ENCODE results near the gene PMEPA1.

The PMEPA1 gene

DNA sequence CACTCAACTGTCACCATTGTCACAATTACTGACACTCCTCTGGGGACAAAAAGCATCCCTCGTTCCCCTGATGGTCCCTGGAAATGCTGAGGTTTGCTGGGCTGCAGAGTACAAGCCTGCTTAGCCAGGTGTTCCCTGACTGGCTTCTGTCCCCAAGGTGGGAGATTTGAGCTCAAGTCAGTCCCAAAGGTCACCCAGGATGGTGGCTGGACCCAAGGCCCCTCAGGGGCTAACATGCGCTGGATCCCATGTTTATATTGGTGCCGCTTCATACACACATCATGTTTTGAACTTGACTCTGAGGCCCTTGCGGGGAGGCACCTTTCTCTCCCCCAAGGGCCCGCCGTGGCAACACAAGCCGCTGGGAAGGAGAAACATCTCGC lies 44.2 kb downstream of the PMEPA1 start:
- H3K4me3 ChIP-seq (replicated peaks; ENCODE audit: low read depth, low read length), result no peak overlapping the region
- TF ChIP-seq, protein P1, sequence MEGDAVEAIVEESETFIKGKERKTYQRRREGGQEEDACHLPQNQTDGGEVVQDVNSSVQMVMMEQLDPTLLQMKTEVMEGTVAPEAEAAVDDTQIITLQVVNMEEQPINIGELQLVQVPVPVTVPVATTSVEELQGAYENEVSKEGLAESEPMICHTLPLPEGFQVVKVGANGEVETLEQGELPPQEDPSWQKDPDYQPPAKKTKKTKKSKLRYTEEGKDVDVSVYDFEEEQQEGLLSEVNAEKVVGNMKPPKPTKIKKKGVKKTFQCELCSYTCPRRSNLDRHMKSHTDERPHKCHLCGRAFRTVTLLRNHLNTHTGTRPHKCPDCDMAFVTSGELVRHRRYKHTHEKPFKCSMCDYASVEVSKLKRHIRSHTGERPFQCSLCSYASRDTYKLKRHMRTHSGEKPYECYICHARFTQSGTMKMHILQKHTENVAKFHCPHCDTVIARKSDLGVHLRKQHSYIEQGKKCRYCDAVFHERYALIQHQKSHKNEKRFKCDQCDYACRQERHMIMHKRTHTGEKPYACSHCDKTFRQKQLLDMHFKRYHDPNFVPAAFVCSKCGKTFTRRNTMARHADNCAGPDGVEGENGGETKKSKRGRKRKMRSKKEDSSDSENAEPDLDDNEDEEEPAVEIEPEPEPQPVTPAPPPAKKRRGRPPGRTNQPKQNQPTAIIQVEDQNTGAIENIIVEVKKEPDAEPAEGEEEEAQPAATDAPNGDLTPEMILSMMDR (IDR thresholded peaks at IDR 0.05; ENCODE audit: low read depth, low read length, missing control alignments), result no peak
- DNase-seq (ENCODE audit: extremely low read depth, low read depth), result no peak

DNA sequence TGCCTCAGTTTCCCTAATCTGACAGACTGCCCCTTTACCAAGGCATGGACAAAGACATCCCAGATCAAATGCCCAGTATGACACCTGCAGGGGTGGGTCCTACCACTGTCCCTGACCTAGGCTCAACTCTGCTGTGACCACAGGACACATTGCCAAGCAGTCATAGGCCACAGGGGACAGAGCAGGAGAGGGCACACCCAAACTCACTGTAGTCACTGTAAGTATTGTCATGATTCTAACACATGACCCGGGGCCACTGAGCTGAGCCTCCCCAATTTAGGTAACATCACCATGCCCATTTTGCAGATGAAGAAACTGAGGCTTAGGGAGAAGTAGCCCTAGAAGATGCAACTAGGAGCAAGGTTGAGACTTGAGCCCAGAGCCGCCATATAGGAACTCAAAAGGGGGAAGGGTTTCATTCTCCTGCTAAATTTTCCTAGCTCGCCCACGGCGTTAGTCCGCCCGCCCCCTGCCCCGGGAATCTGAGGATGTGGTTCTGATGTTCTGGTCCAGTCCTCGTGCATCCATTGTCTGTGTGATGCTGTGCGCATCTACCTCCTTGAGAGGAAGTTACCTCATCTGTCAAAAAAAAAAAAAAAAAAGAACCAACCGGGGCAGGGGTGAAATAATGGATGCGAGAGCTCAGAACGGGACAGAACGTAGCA lies 44.8 kb downstream of the PMEPA1 start:
- TF ChIP-seq, protein P1 (IDR thresholded peaks at IDR 0.05; ENCODE audit: low read depth, low read length, missing control alignments), result no peak
- no peak overlapping the region for H3K4me3 ChIP-seq (replicated peaks; ENCODE audit: low read depth, low read length)
- DNase-seq (ENCODE audit: extremely low read depth, low read depth), result no peak

DNA sequence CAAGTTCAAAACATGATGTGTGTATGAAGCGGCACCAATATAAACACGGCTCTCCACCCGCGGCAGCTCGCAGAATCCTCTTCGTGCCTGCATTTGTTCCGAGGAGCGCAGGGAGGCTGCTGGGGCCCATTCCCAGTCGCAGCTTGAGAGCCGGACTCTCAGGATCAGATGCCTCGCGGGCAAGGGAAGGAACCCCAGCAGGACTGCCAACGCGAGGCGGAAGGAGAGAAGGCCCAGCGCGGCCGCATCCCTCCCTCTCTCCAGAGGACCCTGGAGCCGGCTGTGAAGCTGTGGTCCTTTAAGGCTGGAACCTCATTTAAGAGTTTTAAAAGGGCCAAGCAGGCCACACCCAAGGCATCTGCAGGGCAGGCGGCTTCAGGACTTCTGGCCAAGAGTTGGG lies 45.3 kb downstream of the PMEPA1 start:
- TF ChIP-seq, protein P1 (IDR thresholded peaks at IDR 0.05; ENCODE audit: low read depth, low read length, missing control alignments), result no peak
- no peak for DNase-seq (ENCODE audit: extremely low read depth, low read depth)
- no peak overlapping the region for H3K4me3 ChIP-seq (replicated peaks; ENCODE audit: low read depth, low read length)

DNA sequence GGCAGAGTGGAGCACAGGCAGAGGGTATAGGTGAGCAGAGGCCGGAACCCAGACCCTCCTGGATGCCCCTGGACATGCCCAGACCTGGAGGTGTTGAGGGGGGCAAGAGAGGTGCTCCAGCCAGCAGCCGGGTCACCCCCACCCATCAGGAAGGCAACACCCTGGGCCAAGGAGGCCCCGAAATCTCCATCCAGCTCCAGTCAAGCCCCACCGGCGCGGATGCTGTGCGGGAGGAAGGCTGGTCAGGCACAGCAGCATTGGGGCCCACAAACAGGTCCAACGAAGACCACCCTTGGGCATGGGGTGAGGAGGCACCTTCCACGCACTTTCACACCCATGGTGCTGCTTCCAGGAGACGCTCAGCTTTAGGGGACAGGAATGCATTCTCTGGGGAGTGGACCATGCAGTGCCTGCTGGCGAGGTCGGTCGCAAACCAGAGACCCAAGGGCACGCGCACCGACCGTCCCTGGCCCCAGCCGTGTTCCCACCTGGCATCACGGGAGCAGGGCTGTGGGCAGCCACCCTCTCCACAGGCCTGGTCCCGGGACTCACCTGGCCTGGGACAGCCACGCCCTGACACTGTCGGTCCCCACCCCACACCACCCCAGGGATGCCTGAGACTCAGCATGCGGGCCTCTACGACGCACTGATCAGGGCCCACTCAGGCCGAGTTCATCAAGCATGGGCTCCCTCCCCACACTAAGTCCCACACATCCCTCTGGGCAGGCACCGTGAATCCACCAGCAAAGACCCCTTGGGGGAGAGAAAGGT lies 45.9 kb downstream of the PMEPA1 start:
- no peak overlapping the region for H3K4me3 ChIP-seq (replicated peaks; ENCODE audit: low read depth, low read length)
- no peak for DNase-seq (ENCODE audit: extremely low read depth, low read depth)
- TF ChIP-seq, protein P1 (IDR thresholded peaks at IDR 0.05; ENCODE audit: low read depth, low read length, missing control alignments), result no peak

DNA sequence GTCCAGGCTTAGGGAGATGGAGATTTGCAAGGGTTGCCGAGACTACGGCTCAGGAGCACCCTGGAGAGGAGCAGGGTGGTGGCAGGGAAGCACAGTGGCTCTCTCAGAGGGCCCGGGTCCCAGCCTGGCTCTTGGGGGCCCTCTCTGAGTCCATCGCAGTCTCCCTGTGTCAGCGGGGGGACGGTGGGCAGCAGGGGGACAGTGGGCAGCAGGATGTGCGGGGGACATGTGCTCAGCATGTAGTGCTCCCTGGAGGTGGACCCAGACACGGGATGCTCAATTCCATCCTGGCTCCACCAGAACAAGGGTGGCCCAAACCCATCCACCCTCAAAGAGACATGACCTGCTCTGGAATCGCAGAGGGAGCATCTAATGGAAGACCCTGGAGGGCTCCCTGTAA lies 46.6 kb downstream of the PMEPA1 start:
- TF ChIP-seq, protein P1 (IDR thresholded peaks at IDR 0.05; ENCODE audit: low read depth, low read length, missing control alignments), result no peak
- DNase-seq (ENCODE audit: extremely low read depth, low read depth), result no peak
- H3K4me3 ChIP-seq (replicated peaks; ENCODE audit: low read depth, low read length), result no peak overlapping the region

DNA sequence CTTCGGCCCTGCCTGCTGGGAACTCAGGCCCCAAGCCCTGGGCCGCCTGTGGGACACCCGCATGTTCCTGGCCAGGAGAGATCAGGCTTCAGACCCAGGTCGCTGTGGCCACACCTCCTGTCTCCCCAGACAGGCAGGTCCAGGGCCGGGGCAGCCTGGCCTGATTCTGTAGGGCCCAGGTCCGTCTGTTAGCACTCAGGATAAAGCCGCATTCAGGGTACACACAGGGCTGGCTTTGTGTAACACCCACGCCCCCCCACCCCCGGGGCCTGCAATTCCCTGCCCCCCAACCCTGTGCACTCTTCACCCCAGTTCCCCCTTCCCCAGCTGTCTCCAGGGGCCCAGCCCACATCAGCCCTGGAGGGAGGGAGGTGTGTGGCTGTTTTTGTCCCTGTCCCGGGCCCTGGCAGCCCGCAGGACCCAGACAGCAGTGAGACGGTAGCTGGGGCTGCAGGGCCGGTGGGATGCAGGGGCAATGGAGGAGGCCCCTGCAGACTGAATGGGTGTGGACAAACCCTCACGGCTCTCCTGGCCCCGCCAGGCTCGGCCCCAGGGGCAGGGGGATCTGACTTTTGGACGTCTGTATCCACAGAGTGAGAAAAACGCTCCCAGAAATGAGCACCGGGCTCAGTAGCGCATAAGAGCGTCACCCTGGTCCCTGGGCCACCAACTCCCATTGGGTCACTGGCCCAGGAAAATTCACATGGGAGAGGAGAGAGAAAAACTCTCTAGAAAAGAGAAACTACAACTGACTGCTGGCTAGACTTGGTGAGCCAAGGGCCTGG lies 47.2 kb downstream of the PMEPA1 start:
- TF ChIP-seq, protein P1 (IDR thresholded peaks at IDR 0.05; ENCODE audit: low read depth, low read length, missing control alignments), result no peak
- no peak for DNase-seq (ENCODE audit: extremely low read depth, low read depth)

More for the DNA sequence above, 47.2 kb downstream of the PMEPA1 start:
- no peak overlapping the region for H3K4me3 ChIP-seq (replicated peaks; ENCODE audit: low read depth, low read length)
